Esophagus (tissue), 2 donors: ENCODE data around the gene DCST1. TPM values are rescaled to one million over a fixed set of nuclear protein-coding genes. Genes with fewer than 3 reads are reported as not detected.

Source experiments
- H3K27ac ChIP-seq, 2 donors: one replicate each; pipeline ENCODE4 v1.5.1; 2013; ENCODE audit warnings: low read depth in 2 of 2, mild to moderate bottlenecking in 2 of 2, inconsistent platforms in 1 of 2, low read length in 1 of 2, moderate library complexity in 1 of 2
- H3K27me3 ChIP-seq, 2 donors: one replicate each; pipeline ENCODE4 v1.6.1; 2013; ENCODE audit warnings: low read length in 2 of 2, control low read depth in 1 of 2, mild to moderate bottlenecking in 1 of 2; ENCODE audit not compliant: insufficient read depth in 2 of 2, control insufficient read depth in 1 of 2
- H3K36me3 ChIP-seq, 2 donors: one replicate each; pipeline ENCODE4 v1.6.1; 2013; ENCODE audit warnings: low read length in 1 of 2; ENCODE audit not compliant: control insufficient read depth in 2 of 2, insufficient read depth in 2 of 2
- H3K4me1 ChIP-seq, 2 donors: one replicate each; pipeline ENCODE4 v1.6.1; 2013; ENCODE audit warnings: low read length in 1 of 2; ENCODE audit not compliant: control insufficient read depth in 2 of 2, insufficient read depth in 2 of 2
- H3K4me3 ChIP-seq, 2 donors: one replicate each; pipeline ENCODE4 v1.5.1; 2013; ENCODE audit warnings: low read length in 2 of 2, mild to moderate bottlenecking in 2 of 2, low read depth in 1 of 2, moderate library complexity in 1 of 2
- H3K9me3 ChIP-seq, 2 donors: one replicate each; pipeline ENCODE4 v1.6.1; 2013; ENCODE audit warnings: mild to moderate bottlenecking in 2 of 2, low read depth in 1 of 2, low read length in 1 of 2, moderate library complexity in 1 of 2; ENCODE audit not compliant: control insufficient read depth in 2 of 2, insufficient read depth in 1 of 2
- WGBS, 2 donors: extraction: QIAGEN DNeasy Blood & Tissue Kit; methylation state at CpG; one replicate each; pipeline ENCODE4 v1.1.7; 2013; 5-methylcytosine and 5-hydroxymethylcytosine counted together
- polyA plus RNA-seq, 2 donors: library from polyadenylated mRNA; stranded (reverse); fragments of 200-250 nt; gene quantifications; one replicate each; pipeline ENCODE4 v1.2.3, GENCODE V29; 2013
- donor health status: healthy with polysubstance abuse.
- donor health status: Bipolar disorder and iron deficiency.

Gene DCST1
- polyA plus RNA-seq, 2 donors, result 0.14 to 0.29 TPM

GRCh38 chr1:155083052-155083541 lies 49.5 kb downstream of the DCST1 start:
- no peak overlapping the region for H3K4me3 ChIP-seq
- H3K27ac ChIP-seq, result peak overlapping the region; percentile 85 to 96
- H3K4me1 ChIP-seq, result peaks cover 3 to 45% of the 10 kb centered on the region in 2 donors
- peaks cover 0 to 3% of the 10 kb centered on the region in 2 donors for H3K27me3 ChIP-seq
- H3K36me3 ChIP-seq, result peaks cover 0 to 2% of the 10 kb centered on the region in 2 donors
- WGBS, 2 donors, result 30 to 43% methylated on average over 6 of the region's 6 CpGs
- no peaks in the 10 kb centered on the region for H3K9me3 ChIP-seq

DNA sequence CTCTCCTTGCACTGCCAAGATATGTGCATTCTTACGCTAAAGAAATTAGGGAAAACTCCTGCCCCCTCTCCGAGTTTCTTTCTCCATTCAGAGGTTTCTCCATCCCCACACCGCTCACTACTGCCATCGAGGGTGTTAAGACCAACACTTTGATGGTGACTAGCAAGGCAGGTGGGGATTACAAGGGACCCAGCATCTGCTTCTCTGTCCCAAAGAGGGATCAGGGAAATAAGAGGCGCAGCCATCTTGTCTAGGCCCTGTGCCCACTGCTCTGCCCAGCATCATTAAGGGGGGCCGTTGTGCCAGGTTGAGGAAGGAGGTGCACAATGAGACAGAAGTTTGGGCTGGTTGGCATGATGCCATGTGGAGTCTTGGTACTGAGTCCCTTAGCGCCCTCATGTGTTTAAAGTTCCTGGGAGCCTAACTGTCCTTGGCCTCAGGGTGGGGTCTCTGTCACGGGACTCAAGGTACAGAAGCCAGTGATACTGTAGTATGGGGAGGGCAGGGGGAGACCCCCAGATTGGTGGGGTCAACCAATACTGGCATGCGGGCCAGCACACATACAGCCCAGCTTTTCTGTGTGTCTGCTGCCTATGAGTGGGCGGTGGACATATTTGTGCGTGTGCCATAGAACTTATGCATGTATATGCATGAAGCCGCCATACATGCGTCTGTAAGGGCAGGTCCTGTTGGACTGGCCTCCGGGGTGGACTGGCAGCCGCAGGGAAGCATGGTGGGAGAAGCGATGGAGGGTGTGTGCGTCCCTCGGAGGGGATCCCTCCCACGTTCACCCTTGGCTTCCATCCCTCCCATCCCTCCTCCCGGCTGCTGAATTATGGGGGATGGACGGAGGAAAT lies 50.5 kb downstream of the DCST1 start:
- Histone ChIP-seq H3K4me3 (peak overlapping the region; percentile 59 to 63), H3K27me3 (peaks cover 0 to 3% of the 10 kb centered on the region in 2 donors)

GRCh38 chr1:155084722-155085503 lies 51.3 kb downstream of the DCST1 start:
- peaks cover 0 to 3% of the 10 kb centered on the region in 2 donors for H3K27me3 ChIP-seq
- peak overlapping the region; percentile 59 to 63 for H3K4me3 ChIP-seq
- H3K4me1 ChIP-seq, result peaks cover 3 to 37% of the 10 kb centered on the region in 2 donors
- H3K9me3 ChIP-seq, result no peaks in the 10 kb centered on the region
- H3K36me3 ChIP-seq, result peaks cover 0 to 2% of the 10 kb centered on the region in 2 donors
- peak overlapping the region; percentile 96 to 97 for H3K27ac ChIP-seq
- 1% methylated on average over 56 to 67 of the region's 67 CpGs for WGBS, 2 donors

More for the DNA sequence above, 50.5 kb downstream of the DCST1 start:
- Histone ChIP-seq H3K36me3 (peaks cover 0 to 2% of the 10 kb centered on the region in 2 donors), H3K9me3 (no peaks in the 10 kb centered on the region), H3K27ac (peak overlapping the region; percentile 85 to 96), H3K4me1 (peaks cover 3 to 41% of the 10 kb centered on the region in 2 donors)
- 22 to 24% methylated on average over 21 of the region's 21 CpGs for WGBS, 2 donors

GRCh38 chr1:155085504-155086127 lies 52.0 kb downstream of the DCST1 start:
- 1 to 3% methylated on average over 25 to 32 of the region's 32 CpGs for WGBS, 2 donors
- peaks cover 0 to 31% of the 10 kb centered on the region in 2 donors for H3K4me1 ChIP-seq

GRCh38 chr1:155086128-155086741 lies 52.6 kb downstream of the DCST1 start:
- H3K36me3 ChIP-seq, result peaks cover 0 to 2% of the 10 kb centered on the region in 2 donors
- H3K4me3 ChIP-seq, result no peak overlapping the region
- peak overlapping the region; percentile 96 to 97 for H3K27ac ChIP-seq
- WGBS, 2 donors, result 16% methylated on average over 21 to 24 of the region's 24 CpGs
- H3K27me3 ChIP-seq, result peaks cover 0 to 3% of the 10 kb centered on the region in 2 donors
- H3K9me3 ChIP-seq, result no peaks in the 10 kb centered on the region
- H3K4me1 ChIP-seq, result peaks cover 0 to 30% of the 10 kb centered on the region in 2 donors

More at GRCh38 chr1:155085504-155086127, 52.0 kb downstream of the DCST1 start:
- peak overlapping the region; percentile 59 to 63 for H3K4me3 ChIP-seq
- peaks cover 0 to 2% of the 10 kb centered on the region in 2 donors for H3K36me3 ChIP-seq
- peaks cover 0 to 3% of the 10 kb centered on the region in 2 donors for H3K27me3 ChIP-seq
- no peaks in the 10 kb centered on the region for H3K9me3 ChIP-seq
- H3K27ac ChIP-seq, result peak overlapping the region; percentile 96 to 97

DNA sequence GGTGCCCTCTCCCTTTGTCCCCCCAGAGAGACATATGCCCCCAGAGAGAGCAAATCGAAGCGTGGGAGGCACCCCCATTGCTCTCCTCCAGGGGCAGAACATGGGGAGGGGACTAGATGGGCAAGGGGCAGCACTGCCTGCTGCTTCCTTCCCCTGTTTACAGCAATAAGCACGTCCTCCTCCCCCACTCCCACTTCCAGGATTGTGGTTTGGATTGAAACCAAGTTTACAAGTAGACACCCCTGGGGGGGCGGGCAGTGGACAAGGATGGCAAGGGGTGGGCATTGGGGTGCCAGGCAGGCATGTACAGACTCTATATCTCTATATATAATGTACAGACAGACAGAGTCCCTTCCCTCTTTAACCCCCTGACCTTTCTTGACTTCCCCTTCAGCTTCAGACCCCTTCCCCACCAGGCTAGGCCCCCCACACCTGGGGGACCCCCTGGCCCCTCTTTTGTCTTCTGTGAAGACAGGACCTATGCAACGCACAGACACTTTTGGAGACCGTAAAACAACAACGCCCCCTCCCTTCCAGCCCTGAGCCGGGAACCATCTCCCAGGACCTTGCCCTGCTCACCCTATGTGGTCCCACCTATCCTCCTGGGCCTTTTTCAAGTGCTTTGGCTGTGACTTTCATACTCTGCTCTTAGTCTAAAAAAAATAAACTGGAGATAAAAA lies 53.4 kb downstream of the DCST1 start:
- Histone ChIP-seq H3K9me3 (no peaks in the 10 kb centered on the region), H3K4me1 (peaks cover 3 to 26% of the 10 kb centered on the region in 2 donors), H3K36me3 (peaks cover 0 to 2% of the 10 kb centered on the region in 2 donors), H3K4me3 (no peak overlapping the region), H3K27ac (no peak overlapping the region), H3K27me3 (no peaks in the 10 kb centered on the region)
- 78 to 80% methylated on average over 8 of the region's 8 CpGs for WGBS, 2 donors

DNA sequence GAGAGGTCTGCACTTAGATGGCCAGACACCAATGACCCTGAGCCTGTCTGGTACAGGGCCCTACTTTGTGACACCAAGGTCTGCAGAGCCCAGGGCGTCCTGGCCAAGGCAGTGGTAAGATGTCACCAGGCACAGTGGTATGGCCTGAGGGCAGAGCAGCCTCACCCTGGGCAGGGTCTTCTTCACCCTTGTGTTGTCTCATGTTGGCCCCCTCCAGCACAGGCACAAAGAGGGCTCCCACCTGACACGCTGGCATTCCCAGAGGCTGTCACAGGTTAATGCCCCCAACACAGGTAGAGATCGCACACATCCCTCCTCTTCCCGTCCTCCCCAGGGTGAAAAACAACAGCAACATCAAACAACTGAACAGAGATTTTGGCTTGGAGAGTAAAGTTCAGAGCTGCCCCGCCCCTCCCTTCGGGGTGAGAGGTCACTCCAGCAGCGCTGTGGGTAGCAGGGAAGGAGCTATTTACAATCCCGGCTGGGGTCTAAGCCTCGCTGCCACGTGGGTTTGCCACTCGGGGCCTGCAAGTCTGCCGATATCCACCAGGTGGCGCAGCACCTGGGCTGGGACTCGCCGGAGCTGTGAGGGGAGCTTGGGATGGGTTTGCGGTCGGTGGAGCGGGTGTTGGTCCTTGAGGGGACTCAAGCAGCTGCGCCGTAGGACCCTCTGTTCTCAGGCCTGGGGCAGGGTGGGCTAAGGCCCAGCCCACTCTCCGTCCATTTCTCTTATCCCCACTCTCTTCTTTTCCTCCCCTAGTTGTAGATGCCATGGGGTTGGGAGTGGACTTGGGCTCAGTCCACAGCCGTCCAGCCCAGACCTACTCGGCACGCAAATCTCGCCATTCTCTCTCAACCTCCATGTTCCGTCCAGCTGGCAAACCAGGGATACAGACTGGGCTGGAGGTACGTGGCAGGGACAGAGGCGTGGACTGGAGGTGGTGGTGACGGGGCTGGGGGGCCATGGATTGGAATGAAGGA lies 57.7 kb downstream of the DCST1 start:
- 17 to 19% methylated on average over 29 of the region's 29 CpGs for WGBS, 2 donors
- H3K9me3 ChIP-seq, result no peaks in the 10 kb centered on the region
- H3K36me3 ChIP-seq, result peaks cover 0 to 2% of the 10 kb centered on the region in 2 donors
- no peaks in the 10 kb centered on the region for H3K27me3 ChIP-seq
- H3K27ac ChIP-seq, result no peak overlapping the region
- peaks cover 3 to 12% of the 10 kb centered on the region in 2 donors for H3K4me1 ChIP-seq
- H3K4me3 ChIP-seq, result no peak overlapping the region

GRCh38 chr1:155092131-155092530 lies 58.5 kb downstream of the DCST1 start:
- peaks cover 3 to 10% of the 10 kb centered on the region in 2 donors for H3K4me1 ChIP-seq
- 79 to 86% methylated on average over 3 to 6 of the region's 6 CpGs for WGBS, 2 donors

More at GRCh38 chr1:155092131-155092530, 58.5 kb downstream of the DCST1 start:
- no peaks in the 10 kb centered on the region for H3K9me3 ChIP-seq
- H3K4me3 ChIP-seq, result no peak overlapping the region
- H3K27me3 ChIP-seq, result no peaks in the 10 kb centered on the region
- H3K27ac ChIP-seq, result no peak overlapping the region
- H3K36me3 ChIP-seq, result no peaks in the 10 kb centered on the region
